Measurements from ENCODE around the gene SDR42E1.
"Not testable (repeated sequence)": the region's sequence is repeated elsewhere in the genome, so short reads cannot be mapped to it uniquely, and the experiment has no call there.

Gene SDR42E1

DNA sequence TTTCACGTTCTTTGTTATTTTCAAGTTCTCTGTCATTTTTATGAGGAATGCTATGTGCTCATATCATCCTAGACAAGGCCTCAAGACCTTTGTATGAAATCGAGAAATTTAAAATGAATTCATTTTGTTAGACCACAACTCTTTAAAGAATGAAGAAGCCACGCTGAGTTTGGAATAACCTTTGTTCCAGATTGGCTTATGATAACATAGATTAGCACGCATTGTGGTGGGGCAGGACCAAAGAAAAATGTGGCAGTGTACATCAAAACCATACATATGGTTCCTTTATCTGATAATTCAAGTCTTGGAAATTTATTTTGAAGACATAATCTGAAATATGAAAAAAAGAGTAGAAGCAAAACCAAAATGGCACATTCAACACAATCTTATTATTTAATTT lies 26.0 kb upstream of the SDR42E1 start:
- no peak for DNase-seq

DNA sequence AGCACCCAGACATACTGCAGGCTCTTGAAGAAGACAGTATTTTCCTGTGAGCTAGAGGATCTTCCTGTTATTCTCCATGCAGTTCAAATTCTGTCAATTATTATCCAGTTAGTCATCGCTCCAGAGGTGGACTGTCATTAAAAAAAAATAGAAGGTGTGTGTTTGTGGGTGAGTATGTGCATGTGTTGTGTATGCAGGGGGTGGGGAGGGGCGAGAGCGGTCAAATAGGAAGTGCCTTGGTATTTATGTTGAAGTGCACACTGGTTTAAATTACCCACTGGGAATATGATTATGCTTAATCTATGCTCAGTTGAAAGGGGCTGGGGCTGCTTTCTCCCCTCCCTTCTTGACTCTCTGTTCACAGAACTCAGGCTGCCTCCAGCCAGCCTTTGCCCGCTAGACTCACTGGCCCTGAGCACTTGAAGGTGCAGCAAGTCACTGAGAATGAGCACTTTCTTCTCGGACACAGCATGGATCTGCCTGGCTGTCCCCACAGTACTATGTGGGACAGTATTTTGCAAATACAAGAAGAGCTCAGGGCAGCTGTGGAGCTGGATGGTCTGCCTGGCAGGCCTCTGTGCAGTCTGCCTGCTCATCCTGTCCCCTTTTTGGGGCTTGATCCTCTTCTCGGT lies 23.8 kb upstream of the SDR42E1 start, which contains the start of gene HSD17B2:
HSD17B2 (plus strand) TSS at position 273 of the 632 bp plus-strand sequence; CDS start at position 445, 172 bp downstream.
- no peak for DNase-seq

DNA sequence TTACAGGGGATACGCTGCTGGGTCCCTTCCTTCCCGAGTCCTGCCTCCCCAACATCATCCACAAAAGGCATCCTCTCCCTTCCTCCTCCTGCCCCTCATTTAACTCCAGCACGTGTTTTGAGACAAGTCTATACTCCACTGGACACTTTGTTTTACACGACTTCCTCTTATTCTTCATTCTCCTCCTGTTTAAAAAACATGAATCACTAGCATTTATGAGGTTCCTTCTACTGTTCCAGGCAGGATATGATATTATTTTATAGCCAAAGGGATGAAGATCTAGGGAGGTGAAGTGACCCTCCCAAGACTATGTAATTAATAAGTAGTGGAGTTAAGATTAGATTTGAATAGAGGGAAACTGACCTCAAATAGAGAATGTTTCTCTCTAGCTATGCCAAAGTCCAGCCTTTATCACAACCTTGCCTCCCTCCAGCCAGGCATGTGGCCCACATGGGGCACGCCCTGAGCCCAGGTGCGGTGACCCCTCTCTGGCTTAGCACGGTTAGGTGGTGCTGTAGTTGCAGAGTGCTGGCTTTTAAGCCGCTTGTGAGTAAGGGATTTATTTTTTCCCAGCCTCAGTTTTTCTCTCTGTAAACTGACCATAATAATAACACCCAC lies 22.5 kb upstream of the SDR42E1 start:
- no peak for DNase-seq

DNA sequence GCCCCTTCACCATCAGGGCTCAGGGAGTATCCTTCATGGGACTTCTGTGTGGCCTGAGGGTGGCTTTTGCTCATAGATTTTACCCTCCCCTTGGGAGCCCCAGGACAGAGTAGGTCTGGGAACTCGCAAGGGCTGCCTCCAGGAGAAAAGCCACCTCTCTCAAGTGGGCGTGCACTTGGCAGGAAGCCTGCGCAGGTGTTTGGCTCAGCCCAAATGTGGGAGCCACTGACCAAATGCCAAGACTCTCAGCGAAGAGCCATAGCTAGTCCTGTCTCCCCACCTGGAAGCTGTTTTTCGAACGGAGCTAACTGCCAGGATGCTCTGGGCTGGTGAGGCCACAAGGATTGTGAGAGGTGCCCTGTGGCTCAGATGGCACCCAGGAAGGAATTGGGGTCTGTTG lies 21.7 kb upstream of the SDR42E1 start:
- no peak for DNase-seq

DNA sequence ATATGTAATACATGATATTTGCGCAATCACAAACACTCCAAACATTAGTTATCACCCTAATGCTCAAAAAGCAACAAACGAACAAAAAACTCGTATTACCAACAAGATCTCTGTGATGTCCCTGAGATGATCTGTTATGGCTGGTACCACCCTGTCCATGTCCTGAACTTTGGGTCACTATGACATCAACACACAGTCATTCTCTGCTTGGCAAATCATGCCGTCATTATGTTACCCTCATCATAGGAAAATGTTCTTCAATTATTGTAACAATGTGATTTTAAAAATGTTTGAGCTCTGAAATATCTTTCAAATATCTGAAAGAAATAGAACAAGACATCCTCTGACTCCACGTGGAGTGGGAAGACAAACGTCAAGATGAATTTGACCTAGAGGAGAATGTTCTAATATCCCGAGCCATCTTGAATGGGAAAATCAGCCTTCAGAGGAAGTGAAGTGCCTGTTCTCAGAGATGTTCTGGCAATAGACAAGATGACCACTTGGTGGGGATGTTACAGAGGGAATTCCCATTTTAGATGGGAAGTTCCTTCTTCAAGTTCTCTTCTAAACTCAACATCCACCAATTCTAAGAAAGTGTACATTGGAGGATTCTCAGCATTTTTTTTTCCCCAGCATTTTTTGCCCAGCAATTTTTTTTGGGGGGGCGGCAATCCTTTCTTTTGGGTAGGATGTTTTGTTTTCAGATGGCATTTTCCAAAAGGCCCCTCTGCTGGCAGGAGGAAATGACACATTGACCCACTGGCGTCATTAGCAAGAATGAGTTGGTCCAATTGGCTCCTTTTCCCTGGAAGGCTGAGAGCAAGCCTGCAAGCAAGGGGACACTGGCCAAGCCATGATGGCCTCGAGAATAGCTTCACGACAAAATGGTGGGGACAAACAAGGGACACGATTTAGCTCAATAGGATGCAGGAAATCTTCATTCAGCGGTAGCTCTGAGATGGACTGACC lies 20.1 kb upstream of the SDR42E1 start:
- DNase-seq: no peak

DNA sequence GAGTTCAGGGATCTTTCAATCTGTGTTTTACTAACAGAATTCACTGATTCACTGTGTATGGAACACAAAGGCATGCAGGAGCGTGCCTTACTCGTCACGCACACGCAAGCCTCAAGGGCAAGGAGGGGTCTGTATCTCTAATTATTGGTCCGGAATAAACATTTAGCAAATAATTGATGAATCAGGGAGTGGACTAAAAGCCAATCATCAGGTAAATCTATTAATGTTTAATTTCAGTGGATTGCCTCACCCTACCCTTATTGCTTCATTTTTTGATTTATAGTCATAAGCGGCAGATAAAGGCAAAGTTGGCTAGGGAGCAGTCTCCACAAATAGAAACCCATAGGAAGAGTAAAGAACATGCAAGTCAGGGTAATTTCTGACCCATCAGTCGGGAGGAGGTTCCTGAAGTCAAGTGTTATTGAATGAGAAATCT lies 16.4 kb upstream of the SDR42E1 start:
- no peak for DNase-seq

DNA sequence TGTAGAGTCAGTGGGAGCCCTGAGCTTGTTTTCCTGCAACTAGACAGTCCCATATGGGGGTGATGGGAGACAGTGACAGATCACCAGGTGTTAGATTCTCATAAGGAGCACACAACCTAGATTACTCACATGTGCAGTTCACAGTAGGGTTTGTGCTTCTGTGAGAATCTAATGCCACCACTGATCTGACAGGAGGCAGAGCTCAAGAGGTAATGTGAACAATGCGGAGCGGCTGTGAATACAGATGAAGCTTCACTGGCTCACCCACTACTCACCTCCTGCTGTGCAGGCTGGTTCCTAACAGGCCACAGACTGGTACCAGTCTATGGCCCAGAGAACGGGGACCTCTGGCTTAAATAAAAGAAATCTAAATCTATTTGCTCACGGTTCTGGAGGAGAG lies 13.6 kb upstream of the SDR42E1 start:
- no peak for DNase-seq

DNA sequence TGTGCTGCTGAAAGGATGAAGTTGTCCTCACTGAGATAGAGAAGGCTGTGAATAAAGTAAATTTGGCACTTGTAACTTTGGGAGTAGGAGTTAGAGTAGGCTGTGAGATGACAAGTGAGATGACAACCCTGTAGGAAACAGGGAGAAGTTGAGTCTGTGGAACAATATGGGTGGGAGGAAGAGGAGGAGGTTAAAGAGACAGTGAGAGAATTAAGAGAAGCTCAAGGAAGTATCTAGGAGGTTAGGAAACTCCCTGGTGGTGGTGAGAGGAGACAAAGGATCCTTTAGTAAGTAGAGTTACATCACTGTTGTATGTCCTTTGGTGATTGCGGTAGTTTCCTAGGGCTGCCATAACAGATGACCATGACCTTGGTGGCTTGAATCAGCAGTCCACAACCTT lies 13.0 kb upstream of the SDR42E1 start:
- no peak for DNase-seq

DNA sequence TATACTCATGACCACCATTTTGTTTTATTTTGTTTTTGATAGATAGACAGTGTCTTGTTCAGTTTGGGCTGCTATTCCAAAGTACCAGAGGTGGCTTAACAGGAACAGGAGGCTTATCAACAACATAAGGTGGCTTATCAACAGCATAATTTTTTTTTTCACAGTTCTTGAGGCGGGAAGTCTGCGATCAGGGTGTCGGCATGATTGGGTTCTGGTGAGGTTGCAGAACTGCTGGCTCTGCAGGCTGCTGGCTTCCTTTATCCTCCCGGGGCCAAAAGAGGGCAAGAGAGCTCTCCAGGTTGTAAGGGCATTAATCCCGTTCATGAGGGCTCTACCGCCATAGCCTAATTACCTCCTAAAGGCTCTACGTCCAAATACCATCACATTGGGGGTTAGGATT lies 11.9 kb upstream of the SDR42E1 start:
- DNase-seq: no peak

DNA sequence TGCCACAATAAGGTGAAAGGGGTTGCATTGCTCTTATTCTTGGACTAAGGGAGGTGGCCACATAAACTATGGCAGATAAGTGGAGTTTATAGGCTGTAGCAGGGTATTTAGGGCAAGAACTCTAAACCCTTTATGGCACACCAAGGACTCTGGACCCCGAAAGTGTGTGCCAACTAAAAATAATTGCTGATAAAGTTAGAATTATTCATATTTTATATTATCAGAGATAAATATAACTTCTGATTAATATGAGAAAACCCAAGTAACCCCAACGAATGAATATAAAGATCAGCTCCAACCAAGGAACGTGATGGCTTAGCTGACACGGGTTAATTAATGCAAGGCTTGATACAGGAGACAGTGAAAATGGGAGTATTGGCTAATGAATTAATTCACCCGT lies 8.8 kb upstream of the SDR42E1 start:
- no peak for DNase-seq

DNA sequence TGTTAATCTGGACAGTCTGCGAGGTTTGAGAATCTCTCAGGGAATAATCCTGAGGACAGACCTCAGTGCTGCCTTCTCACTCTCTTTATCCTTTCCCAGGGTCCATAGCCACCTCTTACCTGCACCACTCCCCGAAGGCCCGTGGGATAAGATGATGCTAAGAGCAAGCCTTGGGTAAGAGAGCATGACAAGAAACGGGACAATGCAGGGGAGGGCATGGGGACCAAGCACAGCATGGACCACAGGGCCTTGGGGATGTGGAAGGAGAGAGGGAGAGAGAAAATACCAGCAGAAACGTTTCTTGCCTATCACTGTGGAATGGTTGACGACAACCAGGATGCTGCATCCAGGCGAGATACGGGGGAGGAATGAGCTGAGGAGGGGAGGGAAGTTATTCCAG lies 8.3 kb upstream of the SDR42E1 start:
- no peak for DNase-seq

DNA sequence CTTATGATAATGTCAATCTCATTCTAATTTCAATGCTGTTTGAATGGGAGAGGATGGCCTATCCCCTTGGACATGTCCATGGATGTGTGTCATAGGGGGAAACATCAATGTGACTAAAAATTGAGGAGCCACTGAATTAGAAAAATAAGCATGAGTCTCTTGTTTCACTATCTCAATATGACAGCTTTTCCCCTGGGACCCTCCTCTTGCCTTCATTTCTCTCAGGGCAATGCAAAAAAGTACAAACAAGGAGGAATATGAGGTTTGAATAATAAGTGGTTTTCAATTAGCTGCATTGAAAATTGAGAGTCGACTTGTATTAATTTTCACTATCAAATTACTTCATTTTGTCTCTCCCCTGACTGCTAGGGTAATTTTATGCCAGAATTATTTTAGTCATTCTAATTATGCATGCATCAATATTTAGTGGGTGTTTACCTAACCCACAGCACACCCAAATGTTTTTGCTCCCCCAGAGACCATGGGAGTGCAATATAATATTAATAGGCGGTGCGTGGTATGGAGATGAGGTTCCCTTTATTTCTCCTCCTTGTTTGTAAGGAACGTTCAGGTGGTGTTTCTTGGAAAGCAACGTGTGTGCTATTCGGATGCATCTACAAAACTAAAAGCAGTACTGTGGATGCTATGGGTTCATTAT lies 6.8 kb upstream of the SDR42E1 start:
- DNase-seq: no peak

DNA sequence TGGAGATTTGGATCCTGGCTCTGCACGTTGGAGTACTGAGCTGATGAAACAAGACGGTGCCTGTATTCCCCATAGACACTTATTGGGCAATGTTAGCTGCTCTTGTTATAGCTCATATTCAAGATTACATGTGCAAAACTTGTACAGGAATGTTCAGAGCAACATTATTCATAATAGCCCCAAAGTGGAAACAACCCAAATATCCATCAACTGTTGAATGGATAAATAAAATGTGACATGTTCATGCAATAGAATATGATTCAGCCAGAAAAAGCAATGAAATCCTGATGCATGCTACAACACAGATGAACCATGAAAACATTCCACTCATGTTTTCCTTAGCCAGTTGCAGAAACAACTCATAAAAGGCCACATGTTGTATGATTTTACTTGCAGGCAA lies 5.7 kb upstream of the SDR42E1 start:
- no peak for DNase-seq

DNA sequence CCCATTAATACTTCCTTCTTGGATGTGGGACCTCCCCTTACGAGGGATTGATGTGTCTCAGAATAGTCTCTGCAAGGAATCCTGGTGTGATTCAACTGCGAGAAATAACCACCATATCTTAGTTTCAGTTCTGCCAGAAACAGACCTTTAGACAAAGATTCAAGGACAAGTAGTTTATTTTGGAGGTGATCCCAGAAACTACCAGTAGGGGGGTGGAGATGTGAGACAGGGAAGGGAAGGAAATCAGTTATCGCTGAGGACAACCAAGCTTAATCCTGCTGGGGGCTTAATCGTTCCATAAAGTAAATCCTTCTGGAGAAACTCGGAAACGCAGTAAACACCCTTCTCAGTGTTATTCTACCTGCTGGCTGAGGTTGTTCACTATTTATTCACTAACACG lies 5.0 kb upstream of the SDR42E1 start:
- no peak for DNase-seq

DNA sequence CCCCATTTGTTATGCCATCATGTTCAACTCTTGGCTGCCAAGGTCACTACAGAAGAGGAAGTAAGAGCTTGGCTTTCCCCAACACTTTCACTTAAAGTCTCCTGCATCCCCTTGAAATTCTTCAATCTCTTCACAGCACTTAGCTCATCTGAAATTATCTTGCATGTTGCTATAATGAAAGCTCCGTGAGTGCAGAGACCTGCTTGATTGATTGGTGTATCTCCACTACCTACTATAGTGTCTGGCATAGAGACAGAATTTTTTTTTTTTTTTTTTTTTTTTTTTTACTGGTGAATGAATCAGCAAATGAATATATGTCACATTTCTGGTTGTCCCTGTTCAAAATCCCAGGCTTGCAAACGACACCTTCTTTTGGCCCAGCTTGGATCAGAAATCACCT lies 1.9 kb upstream of the SDR42E1 start:
- no peak for DNase-seq

DNA sequence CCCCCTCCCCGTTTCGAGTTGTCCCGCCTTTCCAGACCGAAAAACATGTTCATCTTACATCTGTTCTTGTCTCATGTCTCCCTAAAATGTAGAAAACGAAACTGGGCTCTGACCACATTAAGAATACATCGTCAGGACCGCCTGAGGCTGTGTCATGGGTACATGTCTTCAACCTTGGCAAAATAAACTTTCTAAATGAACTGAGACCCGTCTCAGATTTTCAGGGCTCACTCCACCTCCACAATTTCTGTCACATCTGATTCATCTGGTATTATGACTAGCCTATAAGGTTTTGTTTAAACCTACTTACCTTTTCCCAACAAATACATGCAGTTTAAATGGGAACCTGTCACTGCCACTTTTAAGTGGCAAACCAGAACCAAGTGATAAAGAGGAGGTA lies 621 bp downstream of the SDR42E1 start:
- DNase-seq: no peak

DNA sequence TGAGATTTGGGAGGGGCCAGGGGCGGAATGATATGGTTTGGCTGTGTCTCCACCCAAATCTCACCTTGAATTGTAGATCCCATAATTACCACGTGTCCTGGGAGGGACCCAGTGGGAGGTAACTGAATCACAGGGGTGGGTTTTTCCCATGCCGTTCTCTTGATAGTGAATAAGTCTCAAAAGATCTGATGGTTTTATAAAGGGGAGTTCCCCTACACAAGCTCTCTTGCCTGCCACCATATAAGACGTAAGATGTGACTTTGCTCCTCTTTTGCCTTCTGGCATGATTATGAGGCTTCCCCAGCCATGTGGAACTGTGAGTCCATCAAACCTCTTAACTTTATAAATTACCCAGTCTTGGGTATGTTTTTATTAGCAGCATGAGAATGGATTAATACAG lies 1.5 kb downstream of the SDR42E1 start:
- DNase-seq: not testable (repeated sequence)

DNA sequence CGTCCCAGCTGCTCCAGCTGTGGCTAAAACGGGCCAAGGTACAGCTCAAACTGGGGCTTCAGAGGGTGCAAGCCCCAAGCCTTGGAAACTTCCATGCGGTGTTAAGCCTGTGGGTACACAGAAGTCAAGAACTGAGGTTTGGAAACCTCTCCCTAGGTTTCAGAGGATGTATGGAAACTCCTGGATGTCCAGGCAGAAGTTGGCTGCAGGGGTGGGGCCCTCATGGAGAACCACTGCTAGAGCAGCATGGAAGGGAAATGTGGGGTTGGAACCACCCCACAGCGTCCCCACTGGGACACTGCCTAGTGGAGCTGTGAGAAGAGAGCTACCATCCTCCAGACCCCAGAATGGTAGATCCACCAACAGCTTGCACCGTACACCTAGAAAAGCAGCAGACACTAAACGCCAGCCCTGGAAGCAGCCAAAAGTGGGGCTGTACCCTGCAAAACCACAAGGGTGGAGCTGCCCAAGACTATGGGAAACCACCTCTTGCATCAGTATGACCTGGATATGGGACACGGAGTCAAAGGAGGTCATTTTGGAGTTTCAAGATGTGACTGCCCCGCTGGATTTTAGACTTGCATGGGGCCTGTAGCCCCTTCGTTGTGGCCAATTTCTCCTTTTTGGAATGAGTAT lies 2.2 kb downstream of the SDR42E1 start:
- DNase-seq: no peak

DNA sequence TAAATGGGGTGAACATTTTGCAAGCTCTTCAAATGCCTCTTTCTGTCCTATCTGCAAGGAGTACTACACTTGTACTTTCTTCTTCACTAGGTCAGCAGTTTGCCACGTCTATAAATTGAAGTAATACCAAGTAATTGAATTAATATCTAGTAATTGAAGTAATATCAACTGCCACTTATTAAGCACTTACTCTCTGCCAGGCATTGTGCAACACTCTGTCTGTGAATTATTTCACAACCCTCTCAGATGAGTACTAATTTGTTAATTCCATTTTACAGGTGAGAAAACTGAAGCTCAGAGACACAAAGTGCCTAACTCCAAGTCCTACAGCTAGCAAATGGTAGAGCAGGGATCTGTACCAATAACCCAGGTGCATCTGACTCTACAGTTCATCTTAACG lies 4.1 kb downstream of the SDR42E1 start:
- no peak for DNase-seq

DNA sequence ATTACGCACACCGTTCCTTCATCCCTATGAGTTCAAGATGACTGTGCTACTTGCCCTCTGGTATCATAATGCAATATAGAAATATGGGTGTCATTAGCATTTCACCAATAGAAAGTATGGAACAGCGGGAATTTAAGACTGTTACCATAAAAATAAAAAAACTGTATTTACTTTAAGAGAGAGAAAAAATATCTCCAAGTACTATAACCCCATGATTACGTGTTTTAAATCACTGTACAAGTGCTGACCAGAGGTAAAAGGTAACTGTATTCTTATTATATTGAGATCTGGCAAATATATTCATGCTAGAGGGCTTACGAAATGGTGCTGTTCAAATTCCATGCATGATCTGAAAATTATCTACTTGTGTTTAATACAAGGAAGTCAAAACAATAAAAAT lies 5.2 kb downstream of the SDR42E1 start:
- DNase-seq: no peak

DNA sequence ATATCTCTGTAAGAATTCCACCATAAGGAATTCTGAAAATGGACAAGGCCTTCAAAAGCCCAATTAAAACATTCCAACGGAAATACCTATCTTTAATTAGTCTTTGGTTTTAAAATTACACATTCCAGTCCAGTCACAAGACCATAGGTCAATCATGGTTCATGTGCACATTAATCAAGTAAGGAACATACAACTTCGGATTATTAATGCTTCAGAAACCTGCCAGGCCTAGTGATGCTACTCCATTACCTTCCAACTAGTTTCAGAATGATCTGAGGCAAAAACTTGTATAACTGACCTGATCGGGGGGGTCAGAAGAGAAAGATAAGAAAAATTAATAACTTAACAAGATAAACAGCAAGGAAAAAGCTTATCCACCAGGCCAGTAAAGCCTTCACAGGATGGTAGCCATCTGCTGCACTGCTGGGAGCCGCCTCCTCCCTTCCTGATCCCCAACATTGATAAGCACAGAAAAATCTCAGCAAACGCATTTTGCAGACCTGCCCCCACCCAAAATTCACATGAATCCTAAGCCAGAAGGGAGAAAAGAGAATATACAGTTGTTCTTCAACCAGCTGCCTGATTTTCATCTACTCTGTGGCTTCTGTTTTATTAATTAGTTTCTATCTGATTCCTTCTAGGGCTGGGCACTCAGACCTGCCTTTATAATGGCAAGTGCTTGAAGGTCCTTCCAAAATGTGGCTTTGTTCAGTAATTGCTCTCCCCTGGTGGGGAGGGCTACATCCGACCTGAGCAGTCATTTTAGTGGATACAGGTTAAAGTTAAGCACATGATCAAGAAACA lies 6.0 kb downstream of the SDR42E1 start:
- DNase-seq: no peak

DNA sequence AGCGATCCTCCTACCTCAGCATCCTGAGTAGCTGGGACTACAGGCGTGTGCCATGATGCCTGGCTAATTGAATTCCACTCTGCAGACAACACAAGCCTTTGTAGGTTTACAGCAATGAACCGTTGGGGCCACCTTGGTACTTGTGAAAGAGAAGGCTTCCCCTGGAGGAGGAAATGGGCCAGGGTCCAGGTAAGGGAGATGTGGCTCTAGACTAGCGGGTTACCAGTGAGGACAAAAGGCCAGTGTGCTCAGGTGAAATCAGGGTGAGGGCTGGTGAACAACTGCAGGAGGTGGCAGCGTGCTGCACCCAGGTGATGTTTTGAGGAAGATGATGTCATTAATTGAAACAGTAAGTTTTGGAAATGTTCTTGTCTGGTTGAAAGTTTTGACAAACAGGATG lies 6.7 kb downstream of the SDR42E1 start:
- DNase-seq: no peak

All from activated gamma-delta T cell (primary cell).